Uterus (tissue), 2 donors: ENCODE results near the gene HHAT.

ENCODE experiments used
- POLR2A ChIP-seq, 2 donors: fragments of 450-650 bp; IDR thresholded peaks; one replicate each; pipeline ENCODE4 v1.6.1; 2016; ENCODE audit warnings: antibody characterized with exemption in 2 of 2, mild to moderate bottlenecking in 1 of 2, moderate library complexity in 1 of 2
- TF ChIP-seq, protein P1 (sequence below), 4 experiments: fragments of 200-600 bp in 2 of 4; fragments of 450-650 bp in 2 of 4; sonication (generic) in 2 of 4; IDR thresholded peaks; one replicate each; pipeline ENCODE4 v1.5.1; 2016 to 2019; ENCODE audit warnings: antibody characterized with exemption in 4 of 4, mild to moderate bottlenecking in 2 of 4, moderate library complexity in 1 of 4

DNA sequence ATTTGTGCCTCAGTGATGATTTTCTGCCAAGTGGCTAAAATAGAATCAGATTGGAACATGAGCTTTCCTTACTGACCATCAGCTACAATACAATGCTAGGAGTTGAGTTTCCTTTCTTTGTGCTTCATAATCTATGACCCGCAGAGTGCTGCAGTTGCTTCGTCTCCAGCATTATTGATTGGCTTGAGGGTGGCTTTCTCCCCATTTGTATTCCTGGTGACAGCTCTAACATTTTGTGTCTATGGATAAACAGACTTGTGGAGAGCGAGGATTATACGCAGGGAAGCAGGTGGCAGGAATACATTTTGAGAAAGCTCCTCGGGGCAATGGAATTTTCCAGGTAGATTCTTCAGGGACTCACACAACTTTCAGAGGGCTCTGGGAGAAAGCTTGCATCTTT, 223.2 kb downstream of the HHAT start:
- TF ChIP-seq, protein P1, sequence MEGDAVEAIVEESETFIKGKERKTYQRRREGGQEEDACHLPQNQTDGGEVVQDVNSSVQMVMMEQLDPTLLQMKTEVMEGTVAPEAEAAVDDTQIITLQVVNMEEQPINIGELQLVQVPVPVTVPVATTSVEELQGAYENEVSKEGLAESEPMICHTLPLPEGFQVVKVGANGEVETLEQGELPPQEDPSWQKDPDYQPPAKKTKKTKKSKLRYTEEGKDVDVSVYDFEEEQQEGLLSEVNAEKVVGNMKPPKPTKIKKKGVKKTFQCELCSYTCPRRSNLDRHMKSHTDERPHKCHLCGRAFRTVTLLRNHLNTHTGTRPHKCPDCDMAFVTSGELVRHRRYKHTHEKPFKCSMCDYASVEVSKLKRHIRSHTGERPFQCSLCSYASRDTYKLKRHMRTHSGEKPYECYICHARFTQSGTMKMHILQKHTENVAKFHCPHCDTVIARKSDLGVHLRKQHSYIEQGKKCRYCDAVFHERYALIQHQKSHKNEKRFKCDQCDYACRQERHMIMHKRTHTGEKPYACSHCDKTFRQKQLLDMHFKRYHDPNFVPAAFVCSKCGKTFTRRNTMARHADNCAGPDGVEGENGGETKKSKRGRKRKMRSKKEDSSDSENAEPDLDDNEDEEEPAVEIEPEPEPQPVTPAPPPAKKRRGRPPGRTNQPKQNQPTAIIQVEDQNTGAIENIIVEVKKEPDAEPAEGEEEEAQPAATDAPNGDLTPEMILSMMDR (IDR thresholded peaks at IDR 0.05): no peak
- no peak for TF ChIP-seq POLR2A (IDR thresholded peaks at IDR 0.05)
